ENCODE measurements around the gene RALGPS2.

- no peak for TF ChIP-seq EZH2 (IDR thresholded peaks at IDR 0.05; ENCODE audit: low read depth, unreplicated experiment)
- no peak for TF ChIP-seq CTCF (conservative IDR thresholded peaks at IDR 0.05; ENCODE audit: low read depth in 2 of 2)
- no peak for TF ChIP-seq POLR2AphosphoS5 (IDR thresholded peaks at IDR 0.05; ENCODE audit: low read depth)
- TF ChIP-seq EZH2phosphoT487 (IDR thresholded peaks at IDR 0.05; ENCODE audit: unreplicated experiment), result no peak
These were observed 210.6 kb downstream of the RALGPS2 start for GRCh38 chr1:178935610-178936009.

All from GM23338 (cell line).